ENCODE results near the gene ZNF296. TPM values are rescaled to one million over a fixed set of nuclear protein-coding genes. Genes with fewer than 3 reads are reported as not detected.

The ZNF296 gene
- polyA plus RNA-seq, 1 donor (not counting 4 experiments of a cell fraction or from before 2014, with no cell fraction given), result 0.25 TPM

GRCh38 chr19:45058622-45059159 lies 17.6 kb downstream of the ZNF296 start:
- Histone ChIP-seq H3K9me1 (ENCODE audit: control insufficient read depth, extremely low read depth, insufficient read depth, low read length) (no peaks in the 10 kb centered on the region), H3K36me3 (ENCODE audit: control insufficient read depth in 2 of 2, extremely low read depth in 1 of 2, insufficient read depth in 2 of 2, low read length in 2 of 2) (peaks cover 48 to 49% of the 10 kb centered on the region in 2 experiments), H3K27me3 (ENCODE audit: control insufficient read depth, extremely low read depth, insufficient read depth, low read length) (no peaks in the 10 kb centered on the region), H3K4me3 (ENCODE audit: control insufficient read depth in 2 of 3, extremely low read depth in 1 of 3, insufficient read depth in 2 of 3, low read depth in 1 of 3, low read length in 3 of 3) (no peak overlapping the region), H3K9me3 (ENCODE audit: control insufficient read depth, low read depth, low read length) (no peaks in the 10 kb centered on the region), H4K20me1 (ENCODE audit: control insufficient read depth, extremely low read depth, insufficient read depth, low read length) (peaks cover 11% of the 10 kb centered on the region), H3K9ac (ENCODE audit: control insufficient read depth, extremely low read depth, insufficient read depth, low read length) (no peak overlapping the region), H3K27ac (ENCODE audit: control insufficient read depth, insufficient read depth, low read length) (no peak overlapping the region), H3K4me2 (ENCODE audit: control insufficient read depth, extremely low read depth, insufficient read depth, low read depth, low read length) (no peak overlapping the region), H3K4me1 (ENCODE audit: control insufficient read depth, extremely low read depth, insufficient read depth, low read length) (no peaks in the 10 kb centered on the region), H2AFZ (ENCODE audit: control insufficient read depth, low read length) (no peak overlapping the region), H3K79me2 (ENCODE audit: control insufficient read depth, insufficient read depth, low read length) (no peaks in the 10 kb centered on the region)
- no peak for DNase-seq (ENCODE audit: low read depth, low spot score)
- no peak for FAIRE-seq
- dilution Hi-C loops (cut with MboI; ENCODE audit: extremely low pct_ligation_motif_present, low sequenced_read_pairs), result no loop called here
- TF ChIP-seq EZH2 (IDR thresholded peaks at IDR 0.05; ENCODE audit: low read length), result no peak
- TF ChIP-seq, protein P1, sequence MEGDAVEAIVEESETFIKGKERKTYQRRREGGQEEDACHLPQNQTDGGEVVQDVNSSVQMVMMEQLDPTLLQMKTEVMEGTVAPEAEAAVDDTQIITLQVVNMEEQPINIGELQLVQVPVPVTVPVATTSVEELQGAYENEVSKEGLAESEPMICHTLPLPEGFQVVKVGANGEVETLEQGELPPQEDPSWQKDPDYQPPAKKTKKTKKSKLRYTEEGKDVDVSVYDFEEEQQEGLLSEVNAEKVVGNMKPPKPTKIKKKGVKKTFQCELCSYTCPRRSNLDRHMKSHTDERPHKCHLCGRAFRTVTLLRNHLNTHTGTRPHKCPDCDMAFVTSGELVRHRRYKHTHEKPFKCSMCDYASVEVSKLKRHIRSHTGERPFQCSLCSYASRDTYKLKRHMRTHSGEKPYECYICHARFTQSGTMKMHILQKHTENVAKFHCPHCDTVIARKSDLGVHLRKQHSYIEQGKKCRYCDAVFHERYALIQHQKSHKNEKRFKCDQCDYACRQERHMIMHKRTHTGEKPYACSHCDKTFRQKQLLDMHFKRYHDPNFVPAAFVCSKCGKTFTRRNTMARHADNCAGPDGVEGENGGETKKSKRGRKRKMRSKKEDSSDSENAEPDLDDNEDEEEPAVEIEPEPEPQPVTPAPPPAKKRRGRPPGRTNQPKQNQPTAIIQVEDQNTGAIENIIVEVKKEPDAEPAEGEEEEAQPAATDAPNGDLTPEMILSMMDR (optimal IDR thresholded peaks at IDR 0.05 in 1 of 3, IDR thresholded peaks at IDR 0.05 in 1 of 3, conservative IDR thresholded peaks at IDR 0.05 in 1 of 3; ENCODE audit: extremely low read depth in 1 of 3, insufficient read depth in 2 of 3, low read length in 3 of 3), result no peak

- FAIRE-seq, result no peak
- peaks cover 44 to 50% of the 10 kb centered on the region in 2 experiments for H3K36me3 ChIP-seq (ENCODE audit: control insufficient read depth in 2 of 2, extremely low read depth in 1 of 2, insufficient read depth in 2 of 2, low read length in 2 of 2)
- H4K20me1 ChIP-seq (ENCODE audit: control insufficient read depth, extremely low read depth, insufficient read depth, low read length), result peaks cover 11% of the 10 kb centered on the region
These were observed 18.8 kb downstream of the ZNF296 start for GRCh38 chr19:45057444-45057843.

More at GRCh38 chr19:45057444-45057843, 18.8 kb downstream of the ZNF296 start:
- Histone ChIP-seq H3K4me2 (ENCODE audit: control insufficient read depth, extremely low read depth, insufficient read depth, low read depth, low read length) (no peak overlapping the region), H3K79me2 (ENCODE audit: control insufficient read depth, insufficient read depth, low read length) (peaks cover 3% of the 10 kb centered on the region), H3K27me3 (ENCODE audit: control insufficient read depth, extremely low read depth, insufficient read depth, low read length) (no peaks in the 10 kb centered on the region), H3K9me1 (ENCODE audit: control insufficient read depth, extremely low read depth, insufficient read depth, low read length) (no peaks in the 10 kb centered on the region), H3K9me3 (ENCODE audit: control insufficient read depth, low read depth, low read length) (no peaks in the 10 kb centered on the region), H3K27ac (ENCODE audit: control insufficient read depth, insufficient read depth, low read length) (no peak overlapping the region), H3K4me1 (ENCODE audit: control insufficient read depth, extremely low read depth, insufficient read depth, low read length) (peaks cover 3% of the 10 kb centered on the region), H2AFZ (ENCODE audit: control insufficient read depth, low read length) (no peak overlapping the region), H3K9ac (ENCODE audit: control insufficient read depth, extremely low read depth, insufficient read depth, low read length) (no peak overlapping the region), H3K4me3 (ENCODE audit: control insufficient read depth in 2 of 3, extremely low read depth in 1 of 3, insufficient read depth in 2 of 3, low read depth in 1 of 3, low read length in 3 of 3) (no peak overlapping the region)
- dilution Hi-C loops (cut with MboI; ENCODE audit: extremely low pct_ligation_motif_present, low sequenced_read_pairs), result no loop called here
- DNase-seq (ENCODE audit: low read depth, low spot score), result no peak
- no peak for TF ChIP-seq EZH2 (IDR thresholded peaks at IDR 0.05; ENCODE audit: low read length)
- TF ChIP-seq, protein P1 (optimal IDR thresholded peaks at IDR 0.05 in 1 of 3, IDR thresholded peaks at IDR 0.05 in 1 of 3, conservative IDR thresholded peaks at IDR 0.05 in 1 of 3; ENCODE audit: extremely low read depth in 1 of 3, insufficient read depth in 2 of 3, low read length in 3 of 3), result no peak

Measured in keratinocyte (primary cell).